HG03460 (cell line): Measurements from ENCODE around the gene DCLK1.

ENCODE experiments used
- ATAC-seq: cut with Tn5 transposase; IDR thresholded peaks from one replicate; pipeline ENCODE4 v1.9.1; 2021; ENCODE audit not compliant: unreplicated experiment

The DCLK1 gene

DNA sequence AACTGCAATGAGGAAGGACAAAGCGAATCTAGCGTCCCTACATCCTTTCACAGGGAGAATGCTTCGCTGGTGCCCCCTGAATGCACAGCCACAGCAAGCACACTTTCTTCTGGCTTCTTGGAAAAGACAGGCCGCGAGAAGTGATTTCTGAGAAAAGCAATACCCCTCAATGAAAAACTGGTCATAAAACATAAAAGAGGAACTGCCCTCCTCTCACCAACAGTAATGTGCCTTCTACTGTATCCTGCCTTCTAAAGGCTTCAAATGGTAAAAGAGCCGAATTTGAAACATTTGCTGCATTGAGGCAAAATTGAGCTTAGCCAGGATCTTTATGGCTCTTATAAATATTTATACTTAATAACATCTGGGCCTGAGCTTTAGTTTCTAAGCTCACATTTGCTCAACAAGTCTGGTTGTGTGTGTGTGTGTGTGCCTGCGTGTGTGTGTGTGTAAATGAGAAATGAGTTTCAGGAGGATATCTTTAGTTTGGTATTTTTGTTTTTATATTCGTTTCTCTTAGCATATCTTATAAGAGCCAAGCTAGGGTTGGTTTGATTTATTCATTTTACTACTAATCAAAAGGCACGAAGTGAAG lies 408.6 kb downstream of the DCLK1 start:
- ATAC-seq, result no peak

DNA sequence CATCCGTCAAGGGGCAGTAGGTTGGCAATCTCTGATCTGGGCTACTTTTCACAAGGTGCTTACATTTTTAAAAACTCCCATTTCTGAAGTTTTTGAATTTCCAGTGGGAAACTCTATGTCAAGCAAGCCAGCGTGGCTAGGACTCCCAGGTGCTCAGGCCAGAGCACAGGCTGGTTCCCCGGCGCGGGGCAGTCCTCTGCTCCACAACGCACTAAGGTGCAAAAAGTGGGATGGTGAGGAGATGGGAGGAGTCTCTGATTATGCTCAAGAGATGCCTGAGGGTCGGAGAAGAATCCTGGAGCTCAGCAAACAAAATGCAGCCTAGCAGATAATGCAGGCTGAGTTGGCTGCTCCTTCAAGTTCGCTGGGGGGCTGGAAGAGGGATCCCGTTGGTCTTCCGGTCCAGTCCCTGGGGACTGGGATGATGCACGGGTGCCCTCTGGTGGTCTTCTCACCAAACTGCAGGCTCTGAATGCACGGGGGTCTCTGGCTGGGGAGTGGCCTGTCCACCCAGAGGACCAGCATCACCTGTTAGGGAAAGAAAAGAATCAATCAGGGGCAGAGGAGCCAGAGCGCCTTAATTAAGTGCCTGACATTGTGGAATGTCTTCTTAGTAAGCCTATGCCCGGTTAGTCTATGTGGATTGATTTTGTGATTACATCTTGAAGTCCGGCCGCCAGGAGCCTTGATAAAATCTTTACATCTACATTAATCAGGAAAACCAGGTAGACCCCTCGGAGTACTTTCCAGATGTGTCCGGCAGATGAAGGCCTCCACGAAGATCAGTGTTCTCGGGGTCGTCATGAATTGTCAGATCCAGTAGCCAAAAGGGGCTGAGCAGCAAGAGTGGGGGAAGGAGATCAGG lies 410.3 kb downstream of the DCLK1 start:
- no peak for ATAC-seq

DNA sequence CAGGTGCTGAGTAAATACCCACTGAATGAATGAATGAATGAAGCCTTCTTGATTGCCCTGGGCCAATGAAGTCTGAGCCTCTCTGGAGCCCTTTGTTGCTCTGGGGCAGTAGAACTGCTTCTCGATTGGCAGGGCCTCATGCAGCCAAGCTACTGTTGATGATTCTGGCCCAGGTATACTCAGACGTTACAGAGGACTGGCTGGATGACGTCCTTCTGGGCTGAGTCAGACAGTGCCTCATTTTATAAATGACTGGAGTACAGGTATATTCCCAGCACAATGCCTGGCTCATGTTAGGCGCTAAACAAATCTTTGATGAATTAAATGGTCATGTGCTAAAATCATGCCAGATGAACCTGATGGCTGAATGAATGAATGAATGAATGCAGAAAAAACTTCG lies 410.9 kb downstream of the DCLK1 start:
- no peak for ATAC-seq
